ENCODE measurements around the gene CD302. TPM values are rescaled to one million over a fixed set of nuclear protein-coding genes. Genes with fewer than 3 reads are reported as not detected.
"Not testable (repeated sequence)": the region's sequence is repeated elsewhere in the genome, so short reads cannot be mapped to it uniquely, and the experiment has no call there.

CD302 gene
- total RNA-seq, 1 experiment from 2014 or later = 8.5 TPM

DNA sequence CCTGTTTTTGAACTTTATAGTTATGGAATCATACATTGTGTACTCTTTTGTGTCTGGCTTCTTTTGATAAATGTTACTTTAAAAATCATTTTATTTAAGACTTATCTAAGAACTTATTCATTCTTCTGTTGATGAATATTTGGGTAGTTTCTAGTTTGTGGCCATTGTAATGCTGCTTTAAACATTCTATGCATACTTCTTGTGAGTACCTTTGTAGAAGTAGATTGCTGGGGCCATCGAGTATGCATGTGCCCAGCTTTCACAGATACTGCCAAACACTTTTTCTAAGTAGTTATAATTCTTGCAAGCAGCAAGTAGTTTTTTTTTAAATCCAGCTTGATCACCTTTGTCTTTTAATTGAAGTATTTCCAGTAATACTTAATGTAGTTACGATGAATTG is 11.1 kb downstream of the CD302 start:
- H4K20me1 ChIP-seq (ENCODE audit: low read length) = no peaks in the 10 kb centered on the region
- no peaks in the 10 kb centered on the region for H3K9me2 ChIP-seq (replicated peaks; ENCODE audit: low read length)
- no peaks in the 10 kb centered on the region for H3F3A ChIP-seq (ENCODE audit: low read length, unreplicated experiment)
- no TSS peak for BruUV-seq (replicated peaks)
- TF ChIP-seq EZH2 (IDR thresholded peaks at IDR 0.05; ENCODE audit: low read length, unreplicated experiment) (no peak), EZH2phosphoT487 (IDR thresholded peaks at IDR 0.05; ENCODE audit: borderline replicate concordance, low read length) (no peak), CTCF (conservative IDR thresholded peaks at IDR 0.05; ENCODE audit: low read depth, low read length) (no peak)
- H3K4me1 ChIP-seq (ENCODE audit: insufficient read depth, low read length) = peaks cover 13% of the 10 kb centered on the region
- H3K27me3 ChIP-seq (ENCODE audit: low read length) = no peaks in the 10 kb centered on the region
- H3K4me2 ChIP-seq (ENCODE audit: low read length) = no peak overlapping the region
- H3K27ac ChIP-seq (ENCODE audit: low read length) = no peak overlapping the region
- H3K9me3 ChIP-seq (ENCODE audit: low read length) = no peaks in the 10 kb centered on the region
- ChIA-PET CTCF (no interaction called here), POLR2A (ENCODE audit: unreplicated experiment) (no interaction called here)
- no peak overlapping the region for H2AFZ ChIP-seq (ENCODE audit: low read length)
- DNase-seq (no peak), ATAC-seq (no peak)
- H3K36me3 ChIP-seq (ENCODE audit: low read depth, low read length) = no peaks in the 10 kb centered on the region
- no peaks in the 10 kb centered on the region for H3K79me2 ChIP-seq (ENCODE audit: low read length)
- H3K4me3 ChIP-seq (ENCODE audit: low read length) = no peak overlapping the region
- H3K9ac ChIP-seq (ENCODE audit: low read length) = no peak overlapping the region
- intact Hi-C loops (cut with micrococcal nuclease) = no loop called here

DNA sequence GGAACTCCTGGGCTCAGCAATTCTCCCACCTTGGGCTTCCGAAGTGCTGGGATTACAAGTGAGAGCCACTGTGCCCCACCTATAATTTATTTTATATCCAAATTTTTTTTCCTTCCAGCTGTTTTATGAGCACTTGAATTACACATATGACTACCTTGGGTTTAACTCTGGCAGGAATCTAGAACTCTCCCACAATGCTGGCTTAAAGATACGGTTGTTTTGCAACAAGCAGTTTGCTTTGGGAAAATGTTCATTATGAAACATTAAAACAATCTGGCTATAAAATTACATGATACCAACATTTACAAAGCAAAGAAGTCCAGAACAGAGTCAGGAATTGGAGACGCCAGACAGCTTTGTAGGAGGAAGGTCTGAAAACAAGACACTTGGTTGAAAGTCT is 12.8 kb downstream of the CD302 start:
- H3F3A ChIP-seq (ENCODE audit: low read length, unreplicated experiment) = no peaks in the 10 kb centered on the region
- H4K20me1 ChIP-seq (ENCODE audit: low read length) = no peaks in the 10 kb centered on the region
- ChIA-PET POLR2A (ENCODE audit: unreplicated experiment) (no interaction called here), CTCF (interaction anchor here (0.6 kb wide), 1 partner anchor 237 kb away, joined by 3 read pairs; no protein-coding TSS in a partner anchor)
- H3K27ac ChIP-seq (ENCODE audit: low read length) = no peak overlapping the region
- no peaks in the 10 kb centered on the region for H3K9me3 ChIP-seq (ENCODE audit: low read length)
- H3K4me2 ChIP-seq (ENCODE audit: low read length) = no peak overlapping the region
- ATAC-seq (no peak), DNase-seq (no peak)
- H3K4me1 ChIP-seq (ENCODE audit: insufficient read depth, low read length) = peaks cover 13% of the 10 kb centered on the region
- no peak for TF ChIP-seq CTCF (conservative IDR thresholded peaks at IDR 0.05; ENCODE audit: low read depth, low read length)
- no peak for TF ChIP-seq EZH2phosphoT487 (IDR thresholded peaks at IDR 0.05; ENCODE audit: borderline replicate concordance, low read length)
- no peak for TF ChIP-seq EZH2 (IDR thresholded peaks at IDR 0.05; ENCODE audit: low read length, unreplicated experiment)
- H3K4me3 ChIP-seq (ENCODE audit: low read length) = no peak overlapping the region
- H2AFZ ChIP-seq (ENCODE audit: low read length) = no peak overlapping the region
- H3K36me3 ChIP-seq (ENCODE audit: low read depth, low read length) = 0 out of 2 replicates have a peak, but pooled peaks cover under 1% of the 10 kb centered on the region
- BruUV-seq (replicated peaks) = no TSS peak
- H3K79me2 ChIP-seq (ENCODE audit: low read length) = no peaks in the 10 kb centered on the region
- no peaks in the 10 kb centered on the region for H3K27me3 ChIP-seq (ENCODE audit: low read length)
- no peaks in the 10 kb centered on the region for H3K9me2 ChIP-seq (replicated peaks; ENCODE audit: low read length)
- intact Hi-C loops (cut with micrococcal nuclease) = no loop called here
- no peak overlapping the region for H3K9ac ChIP-seq (ENCODE audit: low read length)

- DNase-seq; H3K9me2 ChIP-seq (replicated peaks; ENCODE audit: low read length); H3K36me3 ChIP-seq (ENCODE audit: low read depth, low read length); intact Hi-C loops (cut with micrococcal nuclease); H3K4me3 ChIP-seq (ENCODE audit: low read length); H3K4me2 ChIP-seq (ENCODE audit: low read length); H2AFZ ChIP-seq (ENCODE audit: low read length); H3K9ac ChIP-seq (ENCODE audit: low read length); H3F3A ChIP-seq (ENCODE audit: low read length, unreplicated experiment); BruUV-seq (replicated peaks); ATAC-seq; H3K27me3 ChIP-seq (ENCODE audit: low read length); H3K9me3 ChIP-seq (ENCODE audit: low read length); H4K20me1 ChIP-seq (ENCODE audit: low read length); H3K27ac ChIP-seq (ENCODE audit: low read length); H3K79me2 ChIP-seq (ENCODE audit: low read length): not testable (repeated sequence)
- H3K4me1 ChIP-seq (ENCODE audit: insufficient read depth, low read length) = peaks cover 13% of the 10 kb centered on the region
- ChIA-PET POLR2A (ENCODE audit: unreplicated experiment) (interaction anchor here (0.5 kb wide), 1 partner anchor 25 kb away, joined by 3 read pairs; no protein-coding TSS in a partner anchor), CTCF (interaction anchor here (0.6 kb wide), 1 partner anchor 238 kb away, joined by 3 read pairs; no protein-coding TSS in a partner anchor)
Observed at GRCh38 chr2:159784744-159785143, 13.3 kb downstream of the CD302 start.
